Body of pancreas (tissue), 4 donors: ENCODE measurements around the gene PSMD13. TPM values are rescaled to one million over a fixed set of nuclear protein-coding genes. Genes with fewer than 3 reads are reported as not detected.

Source experiments
- ATAC-seq: fragments of 150-250 bp; one replicate; pipeline ENCODE4 v1.9.1; 2016
- DNase-seq, 4 donors: peaks; one replicate each; pipeline ENCODE4 v3.0.0-alpha.2; 2019
- H3K27ac ChIP-seq, 4 donors: fragments of 200-600 bp; sonication (generic); 1 replicate in 3 of 4; 2 replicates in 1 of 4; pipeline versions ENCODE4 v1.5.1 to v1.6.1; 2016 to 2019; ENCODE audit warnings: mild to moderate bottlenecking in 1 of 4, mixed read lengths in 1 of 4, moderate library complexity in 1 of 4
- H3K27me3 ChIP-seq, 2 donors: fragments of 200-600 bp; sonication (generic); one replicate each; pipeline ENCODE4 v1.6.0; 2016; ENCODE audit warnings: mild to moderate bottlenecking in 1 of 2
- H3K36me3 ChIP-seq, 2 donors: fragments of 200-600 bp; sonication (generic); replicated peaks in 1 of 2; 2 replicates each; pipeline ENCODE4 v1.5.1; 2016; ENCODE audit warnings: low read depth in 2 of 2; ENCODE audit not compliant: insufficient read depth in 1 of 2
- H3K4me1 ChIP-seq: fragments of 200-600 bp; sonication (generic); one replicate; pipeline ENCODE4 v1.6.0; 2016
- H3K4me3 ChIP-seq, 2 donors: fragments of 200-600 bp; sonication (generic); 1 replicate in 1 of 2; 2 replicates in 1 of 2; pipeline ENCODE4 v1.5.1; 2016 to 2019
- H3K9me3 ChIP-seq, 3 donors: fragments of 200-600 bp; sonication (generic); 1 replicate in 2 of 3; 2 replicates in 1 of 3; pipeline ENCODE4 v1.5.1; 2016
- POLR2A ChIP-seq, 3 donors: fragments of 450-650 bp; IDR thresholded peaks; one replicate each; pipeline ENCODE4 v1.6.1; 2016; ENCODE audit warnings: antibody characterized with exemption in 3 of 3, mild to moderate bottlenecking in 2 of 3
- WGBS, 2 donors: methylation state at CpG; one replicate each; pipeline ENCODE4 v1.1.5; 2017; 5-methylcytosine and 5-hydroxymethylcytosine counted together
- intact Hi-C: fragments of 100-400 bp; cut with DNase I; formaldehyde crosslinking; loops from one replicate; pipeline ENCODE4 v1.15.1; 2023
- total RNA-seq, 2 donors: library from RNA; depleted of rRNA; stranded (reverse); fragments of >200 nt; gene quantifications; one replicate each; pipeline ENCODE4 v1.1.0, GENCODE V29; 2016
- TF ChIP-seq, protein P1 (sequence below), 7 experiments: fragments of 450-650 bp in 4 of 7; fragments of 200-600 bp in 3 of 7; sonication (generic) in 3 of 7; IDR thresholded peaks; one replicate each; pipeline ENCODE4 v1.5.1; 2016 to 2019; ENCODE audit warnings: antibody characterized with exemption in 7 of 7

Gene PSMD13
- total RNA-seq, 2 donors from 2014 or later = 40.2 to 52.4 TPM

DNA sequence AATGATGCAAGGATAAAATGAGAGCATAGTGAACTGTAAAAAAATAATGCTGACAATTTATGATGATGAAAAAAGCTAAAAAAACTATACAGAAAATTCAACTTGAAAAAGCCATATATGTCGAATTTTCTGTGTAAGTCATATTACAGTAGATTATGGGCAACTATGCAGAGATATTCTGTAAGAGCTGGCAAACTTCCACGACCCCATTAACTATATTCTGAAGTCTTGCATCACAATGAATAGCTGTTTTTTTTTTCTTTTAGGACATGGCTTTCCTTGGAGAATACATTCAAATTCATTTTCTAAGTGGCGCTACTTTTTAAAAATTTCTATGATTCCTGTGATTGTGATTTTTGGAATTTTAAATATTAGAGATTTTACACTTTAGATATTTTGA, 18.4 kb downstream of the PSMD13 start:
- Histone ChIP-seq H3K4me3 (no peak overlapping the region), H3K4me1 (no peaks in the 10 kb centered on the region), H3K9me3 (no peaks in the 10 kb centered on the region), H3K27me3 (no peaks in the 10 kb centered on the region), H3K27ac (no peak overlapping the region), H3K36me3 (peaks cover 0 to 12% of the 10 kb centered on the region in 2 donors)
- whole genome bisulfite sequencing, 2 donors = 46 to 51% methylated on average over 3 of the region's 3 CpGs
- TF ChIP-seq, protein P1, sequence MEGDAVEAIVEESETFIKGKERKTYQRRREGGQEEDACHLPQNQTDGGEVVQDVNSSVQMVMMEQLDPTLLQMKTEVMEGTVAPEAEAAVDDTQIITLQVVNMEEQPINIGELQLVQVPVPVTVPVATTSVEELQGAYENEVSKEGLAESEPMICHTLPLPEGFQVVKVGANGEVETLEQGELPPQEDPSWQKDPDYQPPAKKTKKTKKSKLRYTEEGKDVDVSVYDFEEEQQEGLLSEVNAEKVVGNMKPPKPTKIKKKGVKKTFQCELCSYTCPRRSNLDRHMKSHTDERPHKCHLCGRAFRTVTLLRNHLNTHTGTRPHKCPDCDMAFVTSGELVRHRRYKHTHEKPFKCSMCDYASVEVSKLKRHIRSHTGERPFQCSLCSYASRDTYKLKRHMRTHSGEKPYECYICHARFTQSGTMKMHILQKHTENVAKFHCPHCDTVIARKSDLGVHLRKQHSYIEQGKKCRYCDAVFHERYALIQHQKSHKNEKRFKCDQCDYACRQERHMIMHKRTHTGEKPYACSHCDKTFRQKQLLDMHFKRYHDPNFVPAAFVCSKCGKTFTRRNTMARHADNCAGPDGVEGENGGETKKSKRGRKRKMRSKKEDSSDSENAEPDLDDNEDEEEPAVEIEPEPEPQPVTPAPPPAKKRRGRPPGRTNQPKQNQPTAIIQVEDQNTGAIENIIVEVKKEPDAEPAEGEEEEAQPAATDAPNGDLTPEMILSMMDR (IDR thresholded peaks at IDR 0.05) = no peak
- no peak for TF ChIP-seq POLR2A (IDR thresholded peaks at IDR 0.05)
- DNase-seq (no peak), ATAC-seq (no peak)
- intact Hi-C loops = no loop called here

DNA sequence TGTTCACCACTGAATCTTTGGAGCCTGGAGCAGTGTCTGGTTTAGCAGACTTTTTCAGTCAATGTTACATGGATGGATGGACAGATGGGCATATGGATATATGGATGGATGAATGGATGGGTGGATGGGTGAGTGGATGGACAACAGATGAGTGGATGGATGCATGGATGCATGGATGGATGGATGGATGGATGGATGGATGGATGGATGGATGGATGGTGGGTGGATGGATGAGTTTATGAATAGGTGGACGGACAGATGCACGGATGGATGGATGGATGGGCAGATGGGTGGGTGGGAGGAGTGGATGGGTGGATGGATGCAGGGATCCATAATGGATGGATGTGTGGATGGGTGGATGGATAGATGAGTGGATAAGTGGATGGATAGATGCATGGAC, 19.0 kb downstream of the PSMD13 start:
- Histone ChIP-seq H3K9me3 (no peaks in the 10 kb centered on the region), H3K4me1 (no peaks in the 10 kb centered on the region), H3K36me3 (peaks cover 0 to 8% of the 10 kb centered on the region in 2 donors), H3K4me3 (no peak overlapping the region), H3K27me3 (no peaks in the 10 kb centered on the region), H3K27ac (no peak overlapping the region)
- no peak for DNase-seq
- ATAC-seq = no peak
- 82 to 86% methylated on average over 2 of the region's 2 CpGs for WGBS, 2 donors
- intact Hi-C loops = no loop called here
- TF ChIP-seq, protein P1 (IDR thresholded peaks at IDR 0.05) = no peak
- no peak for TF ChIP-seq POLR2A (IDR thresholded peaks at IDR 0.05)

DNA sequence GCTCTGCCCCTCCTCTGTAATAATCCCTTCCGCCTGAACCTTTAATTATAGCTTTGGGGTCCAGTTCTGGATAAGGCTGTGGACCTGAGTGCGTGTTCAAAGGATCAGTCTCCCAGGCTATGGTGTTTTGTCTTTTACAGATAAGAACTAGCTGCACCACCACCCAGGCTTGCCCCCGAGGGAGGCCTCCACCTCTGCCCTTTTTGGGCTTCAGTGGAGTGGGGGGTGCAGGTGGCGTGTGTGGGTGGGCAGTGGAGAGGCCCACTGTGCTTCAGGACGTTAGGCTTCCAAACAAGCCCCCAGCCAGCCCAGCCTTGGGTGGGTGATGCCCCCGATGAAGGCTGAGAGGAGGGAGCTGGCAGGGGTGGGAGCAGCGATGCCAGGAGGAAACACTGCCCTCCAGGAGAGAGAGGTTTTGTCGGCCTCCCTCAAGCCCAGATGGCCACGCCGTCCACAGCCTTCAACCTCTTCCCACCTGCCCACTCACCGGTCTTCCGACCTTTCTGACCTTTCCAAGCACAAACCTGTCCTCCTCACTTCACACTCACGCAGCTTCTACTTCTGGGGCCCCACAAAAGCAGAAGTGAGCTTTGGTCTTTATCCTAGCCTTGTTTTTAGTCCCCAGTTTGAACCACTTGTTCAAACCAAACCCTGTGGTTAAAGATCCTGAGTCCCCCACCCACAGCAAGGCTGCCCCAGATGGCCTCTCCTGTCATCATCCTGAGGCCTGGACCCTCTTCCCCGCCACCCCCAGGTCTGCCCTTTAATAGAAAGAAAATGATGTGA, 20.4 kb downstream of the PSMD13 start:
- DNase-seq (no peak), ATAC-seq (no peak)
- Histone ChIP-seq H3K4me1 (no peaks in the 10 kb centered on the region), H3K27ac (no peak overlapping the region), H3K4me3 (no peak overlapping the region), H3K9me3 (no peaks in the 10 kb centered on the region), H3K36me3 (no peaks in the 10 kb centered on the region), H3K27me3 (no peaks in the 10 kb centered on the region)
- WGBS, 2 donors = 73 to 75% methylated on average over 14 of the region's 14 CpGs
- intact Hi-C loops = no loop called here
- TF ChIP-seq, protein P1 (IDR thresholded peaks at IDR 0.05) = no peak
- TF ChIP-seq POLR2A (IDR thresholded peaks at IDR 0.05) = no peak

DNA sequence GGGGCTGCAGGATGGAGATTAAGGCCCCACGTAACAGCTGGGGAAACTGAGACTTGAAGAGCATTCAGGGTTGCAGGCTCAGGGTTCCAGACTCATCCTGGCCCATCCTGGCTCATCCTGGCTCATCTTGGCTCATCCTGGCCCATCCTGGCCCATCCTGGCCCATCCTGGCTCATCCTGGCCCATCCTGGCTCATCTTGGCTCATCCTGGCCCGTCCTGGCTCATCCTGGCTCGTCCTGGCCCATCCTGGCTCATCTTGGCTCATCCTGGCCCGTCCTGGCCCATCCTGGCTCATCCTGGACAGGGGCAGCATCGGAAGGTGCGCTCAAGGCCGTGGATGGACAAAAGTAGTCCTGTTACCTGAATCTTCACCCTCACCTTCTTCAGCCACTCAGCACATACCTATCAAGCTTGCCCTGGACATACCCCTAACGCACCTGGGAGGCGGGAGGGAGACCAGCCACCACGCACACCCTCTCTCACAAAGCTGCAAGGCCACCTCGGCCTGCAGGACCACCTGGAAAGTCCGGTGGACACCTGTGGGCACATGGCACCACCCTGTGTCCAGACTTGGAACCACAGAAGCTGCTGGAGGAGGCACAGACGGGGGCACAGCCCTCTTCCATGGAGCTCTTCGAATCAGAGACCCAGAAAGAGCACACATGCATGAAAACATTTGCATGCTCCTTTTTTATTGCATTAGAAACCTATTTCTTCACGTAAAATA, 21.2 kb downstream of the PSMD13 start:
- Histone ChIP-seq H3K4me1 (no peaks in the 10 kb centered on the region), H3K4me3 (no peak overlapping the region), H3K27ac (no peak overlapping the region), H3K9me3 (no peaks in the 10 kb centered on the region), H3K27me3 (no peaks in the 10 kb centered on the region), H3K36me3 (no peaks in the 10 kb centered on the region)
- TF ChIP-seq, protein P1 (IDR thresholded peaks at IDR 0.05) = peak in 3 of 7 experiments; percentile 11 to 38 (median 23)
- TF ChIP-seq POLR2A (IDR thresholded peaks at IDR 0.05) = no peak
- DNase-seq = no peak
- 49 to 50% methylated on average over 13 to 15 of the region's 15 CpGs for WGBS, 2 donors
- intact Hi-C loops = no loop called here
- no peak for ATAC-seq
